HCT116 (cell line): ENCODE measurements around the gene TM7SF3. TPM values are rescaled to one million over a fixed set of nuclear protein-coding genes. Genes with fewer than 3 reads are reported as not detected.
"Not testable (repeated sequence)": the region's sequence is repeated elsewhere in the genome, so short reads cannot be mapped to it uniquely, and the experiment has no call there.

Experiments used
- ATAC-seq: fragments of 200-7000 bp; cut with Tn5 transposase; 2 replicates; pipeline ENCODE4 v1.9.1; 2020; ENCODE audit warnings: mild to moderate bottlenecking, moderate library complexity
- BruUV-seq: library from RNA; stranded (reverse); fragments of 400-500 nt; replicated peaks from 2 replicates; lab custom pipeline; 2021; lab: Mats Ljungman, UMichigan
- CTCF ChIA-PET: fragments of 300-600 bp; sonication (Branson Sonifier 250); formaldehyde crosslinking; loops from one replicate; lab custom pipeline; 2021; ENCODE audit warnings: antibody characterized with exemption; lab: Charles Lee
- POLR2A ChIA-PET: fragments of 300-600, 350-600 bp; sonication (Branson Sonifier 250); formaldehyde crosslinking; loops from one replicate; lab custom pipeline; 2021; ENCODE audit warnings: antibody characterized with exemption; lab: Charles Lee
- RAD21 ChIA-PET, 2 experiments: fragments of 300-600 bp; sonication (Branson Sonifier 250); formaldehyde crosslinking; loops; one replicate each; lab custom pipeline; 2023; ENCODE audit warnings: low total read pairs in 2 of 2; ENCODE audit not compliant: uncharacterized antibody in 2 of 2, unreplicated experiment in 2 of 2, low non-redundant PET in 1 of 2; lab: Charles Lee
- DNase-seq: peaks from one replicate; pipeline ENCODE4 v3.0.0-alpha.2; 2010; ENCODE audit warnings: low read depth, low spot score
- H2AFZ ChIP-seq: fragments of 200-600 bp; shearing (Covaris generic), sonication (generic); 2 replicates; pipeline ENCODE4 v1.6.1; 2017; ENCODE audit warnings: low read depth, mixed run types, mixed read lengths, antibody characterized with exemption, low read length; ENCODE audit not compliant: poor library complexity, severe bottlenecking
- H3K27ac ChIP-seq: 2 replicates; pipeline ENCODE4 v1.5.1; 2012; ENCODE audit warnings: low read depth, low read length
- H3K27me3 ChIP-seq: fragments of 200-600 bp; sonication (generic); 2 replicates; pipeline ENCODE4 v1.6.1; 2016; ENCODE audit warnings: mixed run types, low read length, mixed read lengths; ENCODE audit not compliant: insufficient read depth
- H3K36me3 ChIP-seq, 2 experiments: fragments of 200-500 bp in 1 of 2; fragments of 200-600 bp in 1 of 2; sonication (Bioruptor generic) in 1 of 2; sonication (generic) in 1 of 2; 2 replicates each; pipeline versions ENCODE4 v1.5.1 to v1.6.1; 2014 to 2016; ENCODE audit warnings: low read length in 2 of 2, inconsistent platforms in 1 of 2, mixed read lengths in 1 of 2, mixed run types in 1 of 2; ENCODE audit not compliant: insufficient read depth in 2 of 2, control insufficient read depth in 1 of 2
- H3K4me1 ChIP-seq, 2 experiments: fragments of 200-600 bp in 1 of 2; sonication (generic) in 1 of 2; 2 replicates each; pipeline versions ENCODE4 v1.5.1 to v1.6.1; 2012 to 2017; ENCODE audit warnings: low read length in 2 of 2, inconsistent platforms in 1 of 2, mild to moderate bottlenecking in 1 of 2, mixed read lengths in 1 of 2, mixed run types in 1 of 2, moderate library complexity in 1 of 2; ENCODE audit not compliant: insufficient read depth in 2 of 2, control insufficient read depth in 1 of 2
- H3K4me2 ChIP-seq: fragments of 200-600 bp; sonication (generic); 2 replicates; pipeline ENCODE4 v1.6.1; 2017; ENCODE audit warnings: mixed run types, low read length, mixed read lengths
- H3K4me3 ChIP-seq, 2 experiments: fragments of 200-600 bp in 1 of 2; sonication (generic) in 1 of 2; replicated peaks in 1 of 2; 2 replicates each; pipeline ENCODE4 v1.5.1; 2011 to 2016; ENCODE audit warnings: low read length in 2 of 2, control low read depth in 1 of 2, low read depth in 1 of 2, mild to moderate bottlenecking in 1 of 2, mixed read lengths in 1 of 2, mixed run types in 1 of 2
- H3K79me2 ChIP-seq: fragments of 200-600 bp; sonication (generic); 2 replicates; pipeline ENCODE4 v1.6.1; 2017; ENCODE audit warnings: mild to moderate bottlenecking, mixed run types, low read length, moderate library complexity, mixed read lengths; ENCODE audit not compliant: insufficient read depth
- H3K9ac ChIP-seq: fragments of 200-600 bp; sonication (generic); 2 replicates; pipeline ENCODE4 v1.6.1; 2016; ENCODE audit warnings: low read length, mixed read lengths
- H3K9me2 ChIP-seq: fragments of 200-600 bp; sonication (generic), shearing (Covaris generic); 2 replicates; pipeline ENCODE4 v1.6.1; 2017; ENCODE audit warnings: mixed run types, mild to moderate bottlenecking, moderate library complexity; ENCODE audit not compliant: insufficient read depth
- H3K9me3 ChIP-seq, 2 experiments: fragments of 200-500 bp in 1 of 2; fragments of 200-600 bp in 1 of 2; sonication (Bioruptor generic) in 1 of 2; sonication (generic) in 1 of 2; 2 replicates each; pipeline ENCODE4 v1.6.1; 2014 to 2017; ENCODE audit warnings: low read length in 2 of 2, mixed read lengths in 2 of 2, inconsistent platforms in 1 of 2, low read depth in 1 of 2, mild to moderate bottlenecking in 1 of 2, mixed run types in 1 of 2, moderate library complexity in 1 of 2; ENCODE audit not compliant: control insufficient read depth in 1 of 2, insufficient read depth in 1 of 2
- H4K20me1 ChIP-seq: fragments of 200-600 bp; sonication (generic), shearing (Covaris generic); 2 replicates; pipeline ENCODE4 v1.6.1; 2017; ENCODE audit warnings: mixed run types, mild to moderate bottlenecking, moderate library complexity; ENCODE audit not compliant: insufficient read depth
- CEBPB ChIP-seq: IDR thresholded peaks from 2 replicates; pipeline ENCODE4 v1.6.1; 2012; ENCODE audit warnings: low read depth
- RAD21 ChIP-seq: IDR thresholded peaks from 2 replicates; pipeline ENCODE4 v1.6.1; 2012; ENCODE audit warnings: low read depth, mild to moderate bottlenecking
- SRF ChIP-seq: IDR thresholded peaks from 2 replicates; pipeline ENCODE4 v1.6.1; 2012; ENCODE audit warnings: low read depth
- ZNF274 ChIP-seq: fragments of 200-500 bp; sonication (Bioruptor generic); IDR thresholded peaks from 2 replicates; pipeline ENCODE4 v1.6.1; 2014; ENCODE audit warnings: mild to moderate bottlenecking, low read depth, low read length, inconsistent platforms
- intact Hi-C: fragments of 100-400 bp; cut with micrococcal nuclease; formaldehyde crosslinking; loops from 2 replicates; pipeline ENCODE4 v1.10.0; 2022
- total RNA-seq: library from RNA; stranded (reverse); gene quantifications from one replicate; pipeline ENCODE4 v1.2.1, GENCODE V29; 2021; ENCODE audit not compliant: unreplicated experiment
- TF ChIP-seq, protein P1 (sequence below), 3 experiments: fragments of 200-600 bp in 1 of 3; sonication (generic) in 1 of 3; IDR thresholded peaks in 2 of 3; conservative IDR thresholded peaks in 1 of 3; 2 replicates each; pipeline ENCODE4 v1.5.1; 2012 to 2017; ENCODE audit warnings: low read depth in 2 of 3, low read length in 2 of 3, antibody characterized with exemption in 1 of 3, borderline replicate concordance in 1 of 3, control low read depth in 1 of 3, mild to moderate bottlenecking in 1 of 3, mixed read lengths in 1 of 3, mixed run types in 1 of 3, moderate library complexity in 1 of 3; ENCODE audit not compliant: insufficient read depth in 1 of 3

TM7SF3 gene
- total RNA-seq, 1 experiment from 2014 or later, result 46.5 TPM

- no peak for TF ChIP-seq ZNF274
- TF ChIP-seq SRF, result no peak
- TF ChIP-seq, all 23 proteins: peak for 0
These were observed 3.9 kb upstream of the TM7SF3 start (continued) for GRCh38 chr12:27018037-27018436.

GRCh38 chr12:27017163-27017823 is 3.1 kb upstream of the TM7SF3 start:
- H3K27me3 ChIP-seq, H2AFZ ChIP-seq, DNase-seq, POLR2A ChIA-PET, H3K4me3 ChIP-seq, RAD21 ChIA-PET, H3K27ac ChIP-seq, H3K36me3 ChIP-seq, H3K9ac ChIP-seq, BruUV-seq, H3K9me2 ChIP-seq, ATAC-seq, H3K4me2 ChIP-seq, H4K20me1 ChIP-seq, H3K9me3 ChIP-seq: not testable (repeated sequence)
- intact Hi-C loops, result loop anchor here (10.0 kb wide), 1 partner anchor 688 kb away; no protein-coding TSS in a partner anchor
- CTCF ChIA-PET, result interaction anchor here (2.6 kb wide), 1 partner anchor 288 kb away, joined by 68 read pairs; no protein-coding TSS in a partner anchor
- peaks cover 10% of the 10 kb centered on the region for H3K79me2 ChIP-seq
- H3K4me1 ChIP-seq, result peaks cover 20 to 41% of the 10 kb centered on the region in 2 experiments; a peak in 3 of 4 replicates

DNA sequence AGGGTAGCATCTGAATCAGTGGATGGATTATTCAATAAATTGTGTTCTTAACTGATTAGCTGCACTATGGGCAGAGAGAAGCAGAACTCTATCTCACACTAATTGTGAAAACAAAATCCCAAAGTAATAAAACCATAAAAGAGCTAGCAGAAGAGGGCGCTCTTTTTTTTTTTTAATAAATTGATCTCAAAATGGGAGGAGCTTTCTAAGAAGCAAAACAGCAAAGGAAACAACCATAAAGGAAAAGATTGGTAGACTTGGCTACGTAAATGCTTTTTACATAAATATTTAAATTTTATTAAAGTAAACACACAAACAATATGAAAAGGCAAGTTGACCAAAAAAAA is 1.5 kb upstream of the TM7SF3 start:
- ATAC-seq, result no peak
- ChIA-PET POLR2A (no interaction called here), RAD21 (no interaction called here), CTCF (interaction anchor here (0.6 to 2.6 kb wide), 35 partner anchors 9 to 700 kb away, joined by 3 to 68 read pairs (median 3); partner anchors contain the start of gene ITPR2)
- H3K9ac ChIP-seq, result no peak overlapping the region
- TF ChIP-seq, protein P1, sequence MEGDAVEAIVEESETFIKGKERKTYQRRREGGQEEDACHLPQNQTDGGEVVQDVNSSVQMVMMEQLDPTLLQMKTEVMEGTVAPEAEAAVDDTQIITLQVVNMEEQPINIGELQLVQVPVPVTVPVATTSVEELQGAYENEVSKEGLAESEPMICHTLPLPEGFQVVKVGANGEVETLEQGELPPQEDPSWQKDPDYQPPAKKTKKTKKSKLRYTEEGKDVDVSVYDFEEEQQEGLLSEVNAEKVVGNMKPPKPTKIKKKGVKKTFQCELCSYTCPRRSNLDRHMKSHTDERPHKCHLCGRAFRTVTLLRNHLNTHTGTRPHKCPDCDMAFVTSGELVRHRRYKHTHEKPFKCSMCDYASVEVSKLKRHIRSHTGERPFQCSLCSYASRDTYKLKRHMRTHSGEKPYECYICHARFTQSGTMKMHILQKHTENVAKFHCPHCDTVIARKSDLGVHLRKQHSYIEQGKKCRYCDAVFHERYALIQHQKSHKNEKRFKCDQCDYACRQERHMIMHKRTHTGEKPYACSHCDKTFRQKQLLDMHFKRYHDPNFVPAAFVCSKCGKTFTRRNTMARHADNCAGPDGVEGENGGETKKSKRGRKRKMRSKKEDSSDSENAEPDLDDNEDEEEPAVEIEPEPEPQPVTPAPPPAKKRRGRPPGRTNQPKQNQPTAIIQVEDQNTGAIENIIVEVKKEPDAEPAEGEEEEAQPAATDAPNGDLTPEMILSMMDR (IDR thresholded peaks at IDR 0.05 in 2 of 3, conservative IDR thresholded peaks at IDR 0.05 in 1 of 3; ENCODE audit: borderline replicate concordance in 1 of 3, insufficient read depth in 1 of 3, low read depth in 2 of 3, low read length in 2 of 3), result peak in 2 of 3 experiments; percentile 48 to 65; a peak in 4 of 6 replicates
- TF ChIP-seq RAD21 (peak; percentile 47), CEBPB (no peak)
- no TSS peak for BruUV-seq
- peak; percentile 56 for DNase-seq
- H3K9me2 ChIP-seq, result no peaks in the 10 kb centered on the region
- H3K4me1 ChIP-seq, result peaks cover 18 to 34% of the 10 kb centered on the region in 2 experiments; a peak in 3 of 4 replicates
- H3K79me2 ChIP-seq, result peaks cover 23% of the 10 kb centered on the region
- no peaks in the 10 kb centered on the region for H3K9me3 ChIP-seq
- no peak overlapping the region for H3K27ac ChIP-seq
- H2AFZ ChIP-seq, result peak overlapping the region; percentile 65
- intact Hi-C loops, result loop anchor here (1.0 to 10.0 kb wide), 4 partner anchors 127 to 689 kb away; partner anchors contain the start of gene STK38L
- peak overlapping the region; percentile 99 for H3K4me2 ChIP-seq
- H3K27me3 ChIP-seq, result no peaks in the 10 kb centered on the region
- H3K36me3 ChIP-seq, result no peaks in the 10 kb centered on the region; a peak in 1 of 4 replicates
- no peaks in the 10 kb centered on the region for H4K20me1 ChIP-seq
- no peak overlapping the region for H3K4me3 ChIP-seq
